Measurements from ENCODE around the gene PLA2G12B.

GRCh38 chr10:72953687-72954086 lies 919 bp downstream of the PLA2G12B start:
- TF ChIP-seq TAF1 (IDR thresholded peaks at IDR 0.05; ENCODE audit: low read depth, low read length), result no peak
- no peak for TF ChIP-seq CEBPB (IDR thresholded peaks at IDR 0.05; ENCODE audit: low read depth, low read length)
- TF ChIP-seq CTCF (IDR thresholded peaks at IDR 0.05; ENCODE audit: control extremely low read depth in 1 of 3, insufficient read depth in 1 of 3, low read depth in 1 of 3, low read length in 3 of 3), result no peak
- no peak for TF ChIP-seq RNF2 (IDR thresholded peaks at IDR 0.05; ENCODE audit: borderline replicate concordance, low read depth, low read length, missing control alignments, poor library complexity, severe bottlenecking)
- TF ChIP-seq EZH2 (IDR thresholded peaks at IDR 0.05; ENCODE audit: low read depth, low read length, severe bottlenecking), result no peak
- no peak for TF ChIP-seq SP4 (IDR thresholded peaks at IDR 0.05; ENCODE audit: low read length)
- TF ChIP-seq POLR2A (IDR thresholded peaks at IDR 0.05; ENCODE audit: control extremely low read depth in 1 of 2, low read depth in 2 of 2, low read length in 2 of 2), result no peak
- TF ChIP-seq SRF (IDR thresholded peaks at IDR 0.05; ENCODE audit: low read depth, low read length), result no peak
- TF ChIP-seq CHD2 (IDR thresholded peaks at IDR 0.05; ENCODE audit: low read length), result no peak
- TF ChIP-seq POLR2AphosphoS5 (IDR thresholded peaks at IDR 0.05; ENCODE audit: low read depth, low read length), result no peak
- no peak for TF ChIP-seq TBP (IDR thresholded peaks at IDR 0.05; ENCODE audit: low read depth, low read length)

Measured in H1 (cell line).